ENCODE measurements around the gene GNGT1. TPM values are rescaled to one million over a fixed set of nuclear protein-coding genes. Genes with fewer than 3 reads are reported as not detected.

The GNGT1 gene
- total RNA-seq, 2 donors from 2014 or later: 0.22 TPM; not detected in 1

GRCh38 chr7:93941945-93942344 lies 35.6 kb downstream of the GNGT1 start:
- Mint-ChIP-seq H3K4me3 (no peak overlapping the region), H3K9me3 (no peaks in the 10 kb centered on the region), H3K36me3 (ENCODE audit: low read depth) (no peaks in the 10 kb centered on the region), H3K4me1 (no peaks in the 10 kb centered on the region), H3K27ac (no peak overlapping the region), H3K27me3 (ENCODE audit: insufficient read depth) (no peaks in the 10 kb centered on the region)
- no peak for TF ChIP-seq CTCF (conservative IDR thresholded peaks at IDR 0.05)
- Histone ChIP-seq H3K36me3 (ENCODE audit: control insufficient read depth, insufficient read depth, low read length) (no peaks in the 10 kb centered on the region), H3K9ac (ENCODE audit: extremely low read depth, low read length, poor library complexity, severe bottlenecking) (no peak overlapping the region), H3K9me3 (ENCODE audit: control insufficient read depth, low read length) (no peaks in the 10 kb centered on the region), H3K4me1 (ENCODE audit: control insufficient read depth, insufficient read depth, low read length) (no peaks in the 10 kb centered on the region), H3K4me3 (ENCODE audit: low read length) (no peak overlapping the region), H3K27me3 (ENCODE audit: control insufficient read depth, insufficient read depth, low read length, poor library complexity, severe bottlenecking) (no peaks in the 10 kb centered on the region), H3K27ac (ENCODE audit: low read depth, low read length) (no peak overlapping the region)
- no peak for DNase-seq
- 92 to 96% methylated on average over 2 of the region's 2 CpGs for WGBS, 2 experiments (ENCODE audit: insufficient coverage in 1 of 2, insufficient read length in 1 of 2)

- H3K9ac ChIP-seq (ENCODE audit: extremely low read depth, low read length, poor library complexity, severe bottlenecking): no peak overlapping the region
- no peak for TF ChIP-seq CTCF (conservative IDR thresholded peaks at IDR 0.05)
Measured at GRCh38 chr7:93943816-93944540, 37.6 kb downstream of the GNGT1 start.

GRCh38 chr7:93944673-93945072 lies 38.3 kb downstream of the GNGT1 start:
- DNase-seq: no peak
- no peak for TF ChIP-seq CTCF (conservative IDR thresholded peaks at IDR 0.05)
- H3K9me3 Mint-ChIP-seq: no peaks in the 10 kb centered on the region
- no peak overlapping the region for H3K27ac ChIP-seq (ENCODE audit: low read depth, low read length)
- H3K4me1 Mint-ChIP-seq: no peaks in the 10 kb centered on the region
- H3K36me3 Mint-ChIP-seq (ENCODE audit: low read depth): no peaks in the 10 kb centered on the region
- no peaks in the 10 kb centered on the region for H3K27me3 ChIP-seq (ENCODE audit: control insufficient read depth, insufficient read depth, low read length, poor library complexity, severe bottlenecking)
- H3K27me3 Mint-ChIP-seq (ENCODE audit: insufficient read depth): no peaks in the 10 kb centered on the region
- H3K9me3 ChIP-seq (ENCODE audit: control insufficient read depth, low read length): no peaks in the 10 kb centered on the region
- H3K4me1 ChIP-seq (ENCODE audit: control insufficient read depth, insufficient read depth, low read length): no peaks in the 10 kb centered on the region
- WGBS, 2 experiments (ENCODE audit: insufficient coverage in 1 of 2, insufficient read length in 1 of 2): 95 to 100% methylated on average over 1 of the region's 1 CpG
- H3K36me3 ChIP-seq (ENCODE audit: control insufficient read depth, insufficient read depth, low read length): no peaks in the 10 kb centered on the region
- no peak overlapping the region for H3K9ac ChIP-seq (ENCODE audit: extremely low read depth, low read length, poor library complexity, severe bottlenecking)
- H3K4me3 ChIP-seq (ENCODE audit: low read length): no peak overlapping the region
- H3K27ac Mint-ChIP-seq: no peak overlapping the region
- no peak overlapping the region for H3K4me3 Mint-ChIP-seq

More at GRCh38 chr7:93943816-93944540, 37.6 kb downstream of the GNGT1 start:
- Mint-ChIP-seq H3K36me3 (ENCODE audit: low read depth) (no peaks in the 10 kb centered on the region), H3K4me1 (no peaks in the 10 kb centered on the region), H3K27ac (no peak overlapping the region), H3K4me3 (no peak overlapping the region), H3K9me3 (no peaks in the 10 kb centered on the region), H3K27me3 (ENCODE audit: insufficient read depth) (no peaks in the 10 kb centered on the region)
- Histone ChIP-seq H3K27me3 (ENCODE audit: control insufficient read depth, insufficient read depth, low read length, poor library complexity, severe bottlenecking) (no peaks in the 10 kb centered on the region), H3K9me3 (ENCODE audit: control insufficient read depth, low read length) (no peaks in the 10 kb centered on the region), H3K27ac (ENCODE audit: low read depth, low read length) (no peak overlapping the region), H3K4me3 (ENCODE audit: low read length) (no peak overlapping the region), H3K36me3 (ENCODE audit: control insufficient read depth, insufficient read depth, low read length) (no peaks in the 10 kb centered on the region), H3K4me1 (ENCODE audit: control insufficient read depth, insufficient read depth, low read length) (no peaks in the 10 kb centered on the region)
- WGBS, 2 experiments (ENCODE audit: insufficient coverage in 1 of 2, insufficient read length in 1 of 2): 92 to 93% methylated on average over 1 to 4 of the region's 4 CpGs
- no peak for DNase-seq

Measured in endodermal cell (in vitro differentiated cells).